ENCODE results near the gene OR2T8.
"Not testable (repeated sequence)": the region's sequence is repeated elsewhere in the genome, so short reads cannot be mapped to it uniquely, and the experiment has no call there.

The OR2T8 gene

GRCh38 chr1:247924868-247925267 lies 4.8 kb downstream of the OR2T8 start, which contains the start of gene OR2AJ1:
TSS of gene OR2AJ1 (plus strand) at chr1:247924889. CDS start at chr1:247933769, 8,880 bp downstream.
- H3K27me3 Mint-ChIP-seq = no peaks in the 10 kb centered on the region
- H3K36me3 Mint-ChIP-seq (ENCODE audit: insufficient read depth) = no peaks in the 10 kb centered on the region
- ATAC-seq (replicated peaks) (no peak), DNase-seq (no peak)
- no peaks in the 10 kb centered on the region for H3K4me1 Mint-ChIP-seq (ENCODE audit: low read depth in 2 of 2)
- peaks cover 0 to 2% of the 10 kb centered on the region in 2 donors for H3K9me3 Mint-ChIP-seq
- no peak within 1 kb of the TSS for H3K4me3 Mint-ChIP-seq
- H3K27ac Mint-ChIP-seq = no peak within 1 kb of the TSS

DNA sequence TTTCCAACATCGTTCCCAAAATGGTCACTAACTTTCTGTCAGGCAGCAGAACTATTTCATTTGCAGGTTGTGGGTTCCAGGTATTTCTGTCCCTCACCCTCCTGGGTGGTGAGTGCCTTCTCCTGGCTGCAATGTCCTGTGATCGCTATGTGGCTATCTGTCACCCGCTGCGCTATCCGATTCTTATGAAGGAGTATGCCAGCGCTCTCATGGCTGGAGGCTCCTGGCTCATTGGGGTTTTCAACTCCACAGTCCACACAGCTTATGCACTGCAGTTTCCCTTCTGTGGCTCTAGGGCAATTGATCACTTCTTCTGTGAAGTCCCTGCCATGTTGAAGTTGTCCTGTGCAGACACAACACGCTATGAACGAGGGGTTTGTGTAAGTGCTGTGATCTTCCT lies 13.9 kb downstream of the OR2T8 start:
- H3K9me3 Mint-ChIP-seq = peaks cover 0 to 8% of the 10 kb centered on the region in 2 donors
- H3K4me1 Mint-ChIP-seq (ENCODE audit: low read depth in 2 of 2) = peaks cover 0 to 2% of the 10 kb centered on the region in 2 donors
- H3K36me3 Mint-ChIP-seq (ENCODE audit: insufficient read depth) = no peaks in the 10 kb centered on the region
- DNase-seq = no peak
- no peaks in the 10 kb centered on the region for H3K27me3 Mint-ChIP-seq
- ATAC-seq (replicated peaks) = no peak
- no peak overlapping the region for H3K27ac Mint-ChIP-seq
- no peak overlapping the region for H3K4me3 Mint-ChIP-seq

- Mint-ChIP-seq H3K4me3 (no peak overlapping the region), H3K36me3 (ENCODE audit: insufficient read depth) (no peaks in the 10 kb centered on the region), H3K9me3 (peaks cover 0 to 8% of the 10 kb centered on the region in 2 donors), H3K27ac (no peak overlapping the region), H3K4me1 (ENCODE audit: low read depth in 2 of 2) (peaks cover 0 to 2% of the 10 kb centered on the region in 2 donors), H3K27me3 (no peaks in the 10 kb centered on the region)
- DNase-seq (no peak), ATAC-seq (replicated peaks) (no peak)
Observed at GRCh38 chr1:247935781-247936180, 15.7 kb downstream of the OR2T8 start.

- no peak for DNase-seq
- H3K36me3 Mint-ChIP-seq (ENCODE audit: insufficient read depth) = no peaks in the 10 kb centered on the region
- H3K9me3 Mint-ChIP-seq = peaks cover 0 to 8% of the 10 kb centered on the region in 2 donors
- H3K27ac Mint-ChIP-seq = peak overlapping the region in 1 of 2 donors; percentile 31
- no peak for ATAC-seq (replicated peaks)
- H3K4me1 Mint-ChIP-seq (ENCODE audit: low read depth in 2 of 2) = peaks cover 0 to 2% of the 10 kb centered on the region in 2 donors
- H3K27me3 Mint-ChIP-seq = no peaks in the 10 kb centered on the region
- no peak overlapping the region for H3K4me3 Mint-ChIP-seq
Observed at GRCh38 chr1:247936415-247936814, 16.4 kb downstream of the OR2T8 start.

- not testable (repeated sequence) for H3K36me3 Mint-ChIP-seq (ENCODE audit: insufficient read depth); H3K27me3 Mint-ChIP-seq; H3K4me1 Mint-ChIP-seq (ENCODE audit: low read depth in 2 of 2); H3K9me3 Mint-ChIP-seq
- peak; percentile 96 for ATAC-seq (replicated peaks)
- DNase-seq = peak; percentile 49 to 58 (median 50)
- H3K4me3 Mint-ChIP-seq = peak overlapping the region; percentile 62 to 64
- H3K27ac Mint-ChIP-seq = peak overlapping the region in 1 of 2 donors; percentile 31
Observed at GRCh38 chr1:247936965-247937734, 17.1 kb downstream of the OR2T8 start.

DNA sequence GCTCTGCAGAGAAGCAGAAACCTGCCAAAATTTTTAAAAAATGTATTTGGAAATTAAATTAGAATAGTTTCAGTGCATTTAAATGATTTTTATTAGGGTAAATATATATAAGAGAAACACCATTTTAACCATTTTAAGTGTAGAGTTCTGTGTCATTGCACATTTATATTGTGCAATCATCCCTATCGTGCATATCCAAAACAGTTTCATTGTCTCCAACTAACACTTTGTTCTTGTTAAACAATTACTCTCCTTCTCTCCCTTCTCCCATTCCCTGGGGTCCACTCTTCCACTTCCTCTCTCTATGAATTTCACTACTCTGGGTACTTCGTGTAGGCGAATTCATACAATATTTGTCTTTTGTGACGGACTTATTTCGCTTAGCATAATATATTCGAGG lies 22.6 kb downstream of the OR2T8 start:
- no peak for ATAC-seq (replicated peaks)
- H3K9me3 Mint-ChIP-seq = peaks cover 0 to 11% of the 10 kb centered on the region in 2 donors
- no peaks in the 10 kb centered on the region for H3K27me3 Mint-ChIP-seq
- no peaks in the 10 kb centered on the region for H3K36me3 Mint-ChIP-seq (ENCODE audit: insufficient read depth)
- no peak for DNase-seq
- no peak overlapping the region for H3K27ac Mint-ChIP-seq
- no peaks in the 10 kb centered on the region for H3K4me1 Mint-ChIP-seq (ENCODE audit: low read depth in 2 of 2)
- no peak overlapping the region for H3K4me3 Mint-ChIP-seq

- Mint-ChIP-seq H3K4me3 (no peak within 1 kb of the TSS), H3K4me1 (ENCODE audit: low read depth in 2 of 2) (no peaks in the 10 kb centered on the region), H3K9me3 (peaks cover 5 to 11% of the 10 kb centered on the region in 2 donors), H3K36me3 (ENCODE audit: insufficient read depth) (no peaks in the 10 kb centered on the region), H3K27me3 (no peaks in the 10 kb centered on the region), H3K27ac (no peak within 1 kb of the TSS)
- no peak for ATAC-seq (replicated peaks)
- DNase-seq = no peak
Observed at GRCh38 chr1:247948558-247948957, 28.5 kb downstream of the OR2T8 start, which contains the start of gene OR2L8. TSS of gene OR2L8 (plus strand) at chr1:247948858. CDS start at chr1:247948858, 0 bp downstream.

- no peak for DNase-seq
- H3K27me3 Mint-ChIP-seq = no peaks in the 10 kb centered on the region
- H3K27ac Mint-ChIP-seq = no peak overlapping the region
- H3K36me3 Mint-ChIP-seq (ENCODE audit: insufficient read depth) = no peaks in the 10 kb centered on the region
- no peak for ATAC-seq (replicated peaks)
- no peaks in the 10 kb centered on the region for H3K4me1 Mint-ChIP-seq (ENCODE audit: low read depth in 2 of 2)
- H3K4me3 Mint-ChIP-seq = no peak overlapping the region
- H3K9me3 Mint-ChIP-seq = peaks cover 6 to 8% of the 10 kb centered on the region in 2 donors
Observed at GRCh38 chr1:247953408-247953807, 33.4 kb downstream of the OR2T8 start.

- no peak for DNase-seq
- ATAC-seq (replicated peaks) = no peak
- Mint-ChIP-seq H3K27ac (no peak overlapping the region), H3K36me3 (ENCODE audit: insufficient read depth) (no peaks in the 10 kb centered on the region), H3K4me1 (ENCODE audit: low read depth in 2 of 2) (no peaks in the 10 kb centered on the region), H3K27me3 (no peaks in the 10 kb centered on the region), H3K4me3 (no peak overlapping the region), H3K9me3 (peaks cover 3 to 30% of the 10 kb centered on the region in 2 donors)
Observed at GRCh38 chr1:247961791-247962190, 41.7 kb downstream of the OR2T8 start.

DNA sequence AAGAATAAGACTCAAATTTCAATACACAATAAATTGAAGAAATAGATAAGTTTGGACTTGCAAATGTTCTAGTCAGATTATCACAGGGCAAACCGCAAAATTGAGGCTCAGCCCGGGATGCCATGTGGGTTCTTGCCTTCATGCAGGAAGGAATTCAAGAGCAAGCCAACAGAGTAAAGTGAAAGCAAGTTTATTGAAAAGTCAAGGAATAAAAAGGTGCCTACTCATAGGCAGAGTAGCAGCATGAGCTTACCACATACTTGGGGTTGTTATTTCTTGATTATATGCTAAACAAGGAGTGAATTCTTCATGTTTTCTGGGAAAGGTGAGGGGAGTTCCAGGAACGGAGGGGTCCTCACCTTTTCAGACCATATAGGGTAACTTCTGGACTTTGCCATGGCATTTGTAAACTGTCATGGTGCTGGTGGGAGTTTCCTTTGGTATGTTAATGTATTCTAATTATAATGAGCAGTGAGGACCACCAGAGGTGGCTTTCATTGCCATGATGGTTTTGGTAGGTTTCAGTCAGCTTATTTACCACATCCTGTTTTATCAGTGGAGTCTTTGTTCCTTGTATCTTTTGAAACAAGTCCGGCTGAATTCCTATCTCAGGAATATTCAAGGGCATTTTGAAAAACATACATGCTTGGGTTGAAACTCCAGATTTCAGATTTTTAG lies 43.0 kb downstream of the OR2T8 start:
- DNase-seq = no peak
- Mint-ChIP-seq H3K27ac (no peak overlapping the region), H3K27me3 (no peaks in the 10 kb centered on the region), H3K4me1 (ENCODE audit: low read depth in 2 of 2) (no peaks in the 10 kb centered on the region), H3K4me3 (no peak overlapping the region), H3K36me3 (ENCODE audit: insufficient read depth) (no peaks in the 10 kb centered on the region), H3K9me3 (peaks cover 5 to 24% of the 10 kb centered on the region in 2 donors)
- ATAC-seq (replicated peaks) = no peak

GRCh38 chr1:247964933-247965332 lies 44.9 kb downstream of the OR2T8 start, which contains the start of gene OR2AK2:
TSS of gene OR2AK2 (plus strand) at chr1:247965233. CDS start at chr1:247965377, 144 bp downstream.
- no peak within 1 kb of the TSS for H3K4me3 Mint-ChIP-seq
- H3K36me3 Mint-ChIP-seq (ENCODE audit: insufficient read depth) = no peaks in the 10 kb centered on the region

DNA sequence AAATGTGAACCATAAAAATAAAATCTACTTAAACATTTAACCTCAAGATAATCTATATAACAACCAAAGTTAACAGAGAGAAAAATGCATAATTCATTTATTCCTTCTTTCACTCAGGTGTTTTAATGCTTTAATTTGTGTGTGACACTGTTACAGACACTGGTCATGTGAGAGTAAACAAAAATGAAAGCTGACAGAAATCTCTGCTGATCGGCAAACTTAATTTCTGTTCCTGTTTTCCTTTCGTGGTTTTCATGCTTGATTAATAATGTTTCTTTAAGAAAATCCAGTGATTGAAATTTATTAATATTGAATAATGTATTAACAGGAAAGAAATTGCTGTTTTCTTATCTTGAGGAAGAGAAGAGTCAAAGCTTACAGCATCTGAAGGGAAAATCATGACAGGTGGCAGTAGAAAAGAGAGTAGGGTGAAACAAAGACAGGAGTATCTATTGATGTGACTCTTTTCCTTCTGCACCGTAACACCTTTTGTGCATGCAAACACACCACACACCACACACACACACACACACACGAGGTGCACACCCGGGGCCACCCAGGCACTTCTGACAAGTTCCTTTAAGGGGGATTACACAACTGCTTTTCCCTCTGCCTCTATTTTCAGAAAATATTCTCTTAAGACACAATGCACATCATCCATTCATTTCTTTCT lies 46.6 kb downstream of the OR2T8 start:
- H3K4me1 Mint-ChIP-seq (ENCODE audit: low read depth in 2 of 2) = no peaks in the 10 kb centered on the region
- no peaks in the 10 kb centered on the region for H3K27me3 Mint-ChIP-seq
- H3K4me3 Mint-ChIP-seq = peak overlapping the region in 1 of 2 donors; percentile 17
- ATAC-seq (replicated peaks) (no peak), DNase-seq (no peak)
- H3K36me3 Mint-ChIP-seq (ENCODE audit: insufficient read depth) = no peaks in the 10 kb centered on the region
- H3K27ac Mint-ChIP-seq = no peak overlapping the region
- peaks cover 5 to 8% of the 10 kb centered on the region in 2 donors for H3K9me3 Mint-ChIP-seq

More at GRCh38 chr1:247964933-247965332, 44.9 kb downstream of the OR2T8 start, which contains the start of gene OR2AK2:
- Mint-ChIP-seq H3K9me3 (peaks cover 5 to 15% of the 10 kb centered on the region in 2 donors), H3K27me3 (no peaks in the 10 kb centered on the region), H3K27ac (no peak within 1 kb of the TSS), H3K4me1 (ENCODE audit: low read depth in 2 of 2) (no peaks in the 10 kb centered on the region)
- ATAC-seq (replicated peaks) (no peak), DNase-seq (no peak)
